ENCODE results near the gene SLC28A1. TPM values are rescaled to one million over a fixed set of nuclear protein-coding genes. Genes with fewer than 3 reads are reported as not detected.
"Not testable (repeated sequence)": the region's sequence is repeated elsewhere in the genome, so short reads cannot be mapped to it uniquely, and the experiment has no call there.

SLC28A1 gene
- total RNA-seq, 4 donors from 2014 or later: 0.21 to 0.43 TPM; not detected in 2

GRCh38 chr15:84872009-84872910 lies 12.2 kb upstream of the SLC28A1 start:
- TF ChIP-seq POLR2A (IDR thresholded peaks at IDR 0.05): no peak
- TF ChIP-seq, protein P1, sequence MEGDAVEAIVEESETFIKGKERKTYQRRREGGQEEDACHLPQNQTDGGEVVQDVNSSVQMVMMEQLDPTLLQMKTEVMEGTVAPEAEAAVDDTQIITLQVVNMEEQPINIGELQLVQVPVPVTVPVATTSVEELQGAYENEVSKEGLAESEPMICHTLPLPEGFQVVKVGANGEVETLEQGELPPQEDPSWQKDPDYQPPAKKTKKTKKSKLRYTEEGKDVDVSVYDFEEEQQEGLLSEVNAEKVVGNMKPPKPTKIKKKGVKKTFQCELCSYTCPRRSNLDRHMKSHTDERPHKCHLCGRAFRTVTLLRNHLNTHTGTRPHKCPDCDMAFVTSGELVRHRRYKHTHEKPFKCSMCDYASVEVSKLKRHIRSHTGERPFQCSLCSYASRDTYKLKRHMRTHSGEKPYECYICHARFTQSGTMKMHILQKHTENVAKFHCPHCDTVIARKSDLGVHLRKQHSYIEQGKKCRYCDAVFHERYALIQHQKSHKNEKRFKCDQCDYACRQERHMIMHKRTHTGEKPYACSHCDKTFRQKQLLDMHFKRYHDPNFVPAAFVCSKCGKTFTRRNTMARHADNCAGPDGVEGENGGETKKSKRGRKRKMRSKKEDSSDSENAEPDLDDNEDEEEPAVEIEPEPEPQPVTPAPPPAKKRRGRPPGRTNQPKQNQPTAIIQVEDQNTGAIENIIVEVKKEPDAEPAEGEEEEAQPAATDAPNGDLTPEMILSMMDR (IDR thresholded peaks at IDR 0.05): no peak

GRCh38 chr15:84873997-84874396 lies 10.5 kb upstream of the SLC28A1 start:
- Histone ChIP-seq H3K4me1 (no peaks in the 10 kb centered on the region), H3K9me3 (no peaks in the 10 kb centered on the region), H3K27me3 (no peaks in the 10 kb centered on the region), H3K27ac (no peak overlapping the region), H3K36me3 (no peaks in the 10 kb centered on the region), H3K4me3 (no peak overlapping the region)
- TF ChIP-seq POLR2A (IDR thresholded peaks at IDR 0.05): no peak
- TF ChIP-seq, protein P1 (IDR thresholded peaks at IDR 0.05): no peak
- intact Hi-C loops (cut with DNase I; ENCODE audit: low total_unique reads): no loop called here
- DNase-seq: no peak

More at GRCh38 chr15:84872009-84872910, 12.2 kb upstream of the SLC28A1 start:
- DNase-seq: no peak
- Histone ChIP-seq H3K4me3 (no peak overlapping the region), H3K9me3 (no peaks in the 10 kb centered on the region), H3K27me3 (no peaks in the 10 kb centered on the region), H3K36me3 (no peaks in the 10 kb centered on the region), H3K27ac (no peak overlapping the region), H3K4me1 (no peaks in the 10 kb centered on the region)
- intact Hi-C loops (cut with DNase I; ENCODE audit: low total_unique reads): no loop called here

DNA sequence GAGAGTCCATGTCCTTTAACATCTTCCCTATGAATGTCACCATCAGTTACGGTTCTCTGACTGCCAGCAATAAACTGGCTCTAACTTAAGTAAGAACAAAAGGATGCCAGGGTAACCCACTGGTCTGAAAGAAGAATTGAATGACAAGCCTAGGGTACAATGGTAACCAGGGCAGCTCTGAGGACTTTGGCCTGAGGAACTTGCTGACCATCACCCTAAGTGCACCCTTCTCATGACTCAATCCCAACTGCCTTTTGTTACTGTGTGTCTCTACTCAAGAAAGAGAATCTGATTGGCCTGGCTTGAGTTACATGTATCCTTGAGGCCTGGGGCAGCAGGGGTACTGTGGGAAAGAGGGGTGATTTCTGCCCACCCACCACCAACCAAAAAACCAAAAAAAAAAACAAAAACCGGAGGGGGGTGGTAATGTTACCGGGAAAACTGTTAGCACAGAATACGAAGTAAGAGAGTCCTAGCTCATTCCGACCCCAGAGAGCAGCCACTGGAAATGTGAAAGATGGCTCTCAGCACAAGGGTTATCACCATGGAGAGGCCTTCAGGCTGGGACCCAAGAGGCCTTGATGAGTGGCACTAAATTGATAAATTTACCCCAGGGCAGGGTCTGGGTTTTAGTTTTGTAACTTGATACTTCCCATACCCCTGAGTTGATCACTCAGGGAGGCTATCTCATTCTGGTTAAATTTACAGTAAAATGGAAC lies 9.3 kb upstream of the SLC28A1 start:
- H3K4me1 ChIP-seq: no peaks in the 10 kb centered on the region
- intact Hi-C loops (cut with DNase I; ENCODE audit: low total_unique reads): no loop called here
- no peak for DNase-seq
- no peak overlapping the region for H3K27ac ChIP-seq
- H3K27me3 ChIP-seq: no peaks in the 10 kb centered on the region
- no peak overlapping the region for H3K4me3 ChIP-seq
- no peaks in the 10 kb centered on the region for H3K36me3 ChIP-seq
- H3K9me3 ChIP-seq: no peaks in the 10 kb centered on the region
- TF ChIP-seq POLR2A (IDR thresholded peaks at IDR 0.05): no peak
- TF ChIP-seq, protein P1 (IDR thresholded peaks at IDR 0.05): no peak

DNA sequence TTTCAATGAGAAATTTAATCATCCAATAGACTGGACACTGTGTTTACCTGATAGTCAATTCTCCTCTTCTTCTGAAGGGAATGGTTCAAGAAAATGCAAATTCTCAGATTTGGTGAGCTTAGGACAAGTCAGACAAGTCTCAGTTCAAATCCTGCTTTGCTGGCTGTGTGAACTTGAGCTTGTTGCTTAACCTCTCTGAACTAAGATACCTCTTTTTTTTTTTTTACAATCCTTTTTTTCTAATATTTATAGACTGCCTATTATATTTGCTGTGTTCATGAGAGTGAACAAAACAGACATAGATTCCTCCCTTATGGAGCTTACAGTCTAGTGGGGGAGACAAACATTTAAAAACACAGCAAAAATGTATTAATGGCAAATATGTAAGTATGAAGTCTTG lies 8.2 kb upstream of the SLC28A1 start:
- DNase-seq: no peak
- H3K27me3 ChIP-seq: no peaks in the 10 kb centered on the region
- H3K4me3 ChIP-seq: no peak overlapping the region
- H3K4me1 ChIP-seq: no peaks in the 10 kb centered on the region
- intact Hi-C loops (cut with DNase I; ENCODE audit: low total_unique reads): no loop called here
- H3K27ac ChIP-seq: no peak overlapping the region
- H3K9me3 ChIP-seq: no peaks in the 10 kb centered on the region
- H3K36me3 ChIP-seq: no peaks in the 10 kb centered on the region
- TF ChIP-seq POLR2A (IDR thresholded peaks at IDR 0.05): no peak
- TF ChIP-seq, protein P1 (IDR thresholded peaks at IDR 0.05): no peak

DNA sequence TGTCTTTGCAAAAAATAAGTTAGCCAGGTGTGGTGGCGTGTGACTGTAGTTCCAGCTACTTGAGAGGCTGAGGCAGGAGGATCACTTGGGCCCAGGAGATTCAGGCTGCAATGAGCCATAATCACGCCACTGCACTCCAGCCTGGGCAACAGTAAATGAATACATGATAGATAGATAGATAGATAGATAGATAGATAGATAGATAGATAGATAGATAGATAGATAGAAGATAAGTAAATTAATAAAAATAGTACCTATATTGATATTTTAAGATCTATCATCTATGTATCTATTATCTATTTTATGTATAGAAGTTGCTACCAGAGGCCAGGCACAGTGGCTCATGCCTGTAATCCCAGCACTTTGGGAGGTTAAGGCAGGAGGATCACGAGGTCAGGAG lies 6.8 kb upstream of the SLC28A1 start:
- H3K9me3 ChIP-seq; H3K4me3 ChIP-seq; DNase-seq; H3K27me3 ChIP-seq; H3K4me1 ChIP-seq; intact Hi-C loops (cut with DNase I; ENCODE audit: low total_unique reads); H3K27ac ChIP-seq; H3K36me3 ChIP-seq: not testable (repeated sequence)
